Suprapubic skin (tissue), 3 donors: ENCODE results near the gene TCERG1L.

Experiments
- CTCF ChIP-seq, 2 donors: fragments of 200-600 bp in 1 of 2; fragments of 450-650 bp in 1 of 2; sonication (generic) in 1 of 2; IDR thresholded peaks; one replicate each; pipeline ENCODE4 v1.5.1; 2016 to 2019; ENCODE audit warnings: antibody characterized with exemption in 2 of 2, mild to moderate bottlenecking in 1 of 2, moderate library complexity in 1 of 2
- POLR2AphosphoS5 ChIP-seq, 3 donors: sonication (generic); formaldehyde crosslinking; IDR thresholded peaks; one replicate each; pipeline ENCODE4 v1.6.1; 2017; ENCODE audit warnings: antibody characterized with exemption in 3 of 3

GRCh38 chr10:131109726-131110125 is 201.8 kb downstream of the TCERG1L start:
- TF ChIP-seq CTCF (IDR thresholded peaks at IDR 0.05) = no peak
- TF ChIP-seq POLR2AphosphoS5 (IDR thresholded peaks at IDR 0.05) = no peak
